HepG2 (cell line): Measurements from ENCODE around the gene STK11.

Source experiments
- CBX2 ChIP-seq, 2 experiments: fragments of 200-600 bp in 1 of 2; sonication (generic); formaldehyde crosslinking in 1 of 2; IDR thresholded peaks; 2 replicates each; pipeline versions ENCODE4 v1.7.0 to v1.8.1; 2018 to 2022; ENCODE audit warnings: low read depth in 2 of 2, low read length in 1 of 2, mild to moderate bottlenecking in 1 of 2, missing genetic modification reagents in 1 of 2
- CTCF ChIP-seq: sonication (generic); formaldehyde crosslinking; IDR thresholded peaks from 2 replicates; pipeline ENCODE4 v1.5.0; 2020; ENCODE audit warnings: mild to moderate bottlenecking, missing genetic modification reagents, moderate library complexity
- DR1 ChIP-seq: sonication (generic); formaldehyde crosslinking; IDR thresholded peaks from 2 replicates; pipeline ENCODE4 v1.8.0; 2021; ENCODE audit warnings: mild to moderate bottlenecking, missing genetic modification reagents, inconsistent platforms
- EP300 ChIP-seq, 3 experiments: sonication (generic) in 1 of 3; formaldehyde crosslinking in 1 of 3; IDR thresholded peaks; 2 replicates each; pipeline versions ENCODE4 v1.5.1 to v1.6.1; 2011 to 2020; ENCODE audit warnings: low read depth in 2 of 3, low read length in 2 of 3, borderline replicate concordance in 1 of 3, improper control_type of control experiment in 1 of 3, mild to moderate bottlenecking in 1 of 3, missing genetic modification reagents in 1 of 3, moderate library complexity in 1 of 3
- FOXK2 ChIP-seq: fragments of 450-650 bp; IDR thresholded peaks from 2 replicates; pipeline ENCODE4 v1.6.1; 2016
- HINFP ChIP-seq: sonication (generic); formaldehyde crosslinking; IDR thresholded peaks from 2 replicates; pipeline ENCODE4 v1.4.0; 2020; ENCODE audit warnings: low read depth, mild to moderate bottlenecking, missing genetic modification reagents
- NFYB ChIP-seq: sonication (generic); formaldehyde crosslinking; IDR thresholded peaks from 2 replicates; pipeline ENCODE4 v1.4.0; 2020; ENCODE audit warnings: missing genetic modification reagents
- NR2C2 ChIP-seq: sonication (generic); formaldehyde crosslinking; IDR thresholded peaks from 2 replicates; pipeline ENCODE4 v1.4.0; 2020; ENCODE audit warnings: missing genetic modification reagents, mild to moderate bottlenecking, moderate library complexity, borderline replicate concordance
- RBM39 ChIP-seq: fragments of 200-400 bp; formaldehyde crosslinking; IDR thresholded peaks from one replicate; pipeline ENCODE4 v1.6.1; 2018; ENCODE audit warnings: antibody characterized with exemption, mild to moderate bottlenecking, low read depth, low read length; ENCODE audit not compliant: poor library complexity, severe bottlenecking
- SRF ChIP-seq: IDR thresholded peaks from 2 replicates; pipeline ENCODE4 v1.6.1; 2011; ENCODE audit warnings: mild to moderate bottlenecking, low read depth, low read length, moderate library complexity
- ZNF337 ChIP-seq: sonication (generic); formaldehyde crosslinking; IDR thresholded peaks from 2 replicates; pipeline ENCODE4 v1.5.1; 2020; ENCODE audit warnings: missing genetic modification reagents, low read depth, mild to moderate bottlenecking, borderline replicate concordance
- ZSCAN20 ChIP-seq: sonication (generic); formaldehyde crosslinking; IDR thresholded peaks from 2 replicates; pipeline ENCODE4 v1.4.0; 2020; ENCODE audit warnings: missing genetic modification reagents, mild to moderate bottlenecking, borderline replicate concordance
- TF ChIP-seq, protein P1 (sequence below): sonication (generic); formaldehyde crosslinking; IDR thresholded peaks from 2 replicates; pipeline ENCODE4 v1.5.0; 2020; ENCODE audit warnings: missing genetic modification reagents
- TF ChIP-seq, protein P2 (sequence below): sonication (generic); formaldehyde crosslinking; IDR thresholded peaks from 2 replicates; pipeline ENCODE4 v1.8.0; 2022; ENCODE audit warnings: missing genetic modification reagents, mild to moderate bottlenecking, borderline replicate concordance

- TF ChIP-seq NR2C2 (CRISPR knock-in tag) (no peak), CBX2 (IDR thresholded peaks at IDR 0.05; ENCODE audit: low read depth, low read length) (no peak), CBX2 (CRISPR knock-in tag; IDR thresholded peaks at IDR 0.05; ENCODE audit: low read depth) (no peak), RBM39 (no peak), DR1 (CRISPR knock-in tag) (no peak), NFYB (CRISPR knock-in tag) (no peak), CTCF (CRISPR knock-in tag) (no peak), ZNF337 (CRISPR knock-in tag) (no peak), SRF (no peak), EP300 (IDR thresholded peaks at IDR 0.05; ENCODE audit: low read depth in 2 of 2, low read length in 2 of 2) (no peak), EP300 (CRISPR knock-in tag; IDR thresholded peaks at IDR 0.05; ENCODE audit: borderline replicate concordance) (no peak), HINFP (no peak), ZSCAN20 (CRISPR knock-in tag) (no peak), FOXK2 (no peak)
- TF ChIP-seq, protein P1, sequence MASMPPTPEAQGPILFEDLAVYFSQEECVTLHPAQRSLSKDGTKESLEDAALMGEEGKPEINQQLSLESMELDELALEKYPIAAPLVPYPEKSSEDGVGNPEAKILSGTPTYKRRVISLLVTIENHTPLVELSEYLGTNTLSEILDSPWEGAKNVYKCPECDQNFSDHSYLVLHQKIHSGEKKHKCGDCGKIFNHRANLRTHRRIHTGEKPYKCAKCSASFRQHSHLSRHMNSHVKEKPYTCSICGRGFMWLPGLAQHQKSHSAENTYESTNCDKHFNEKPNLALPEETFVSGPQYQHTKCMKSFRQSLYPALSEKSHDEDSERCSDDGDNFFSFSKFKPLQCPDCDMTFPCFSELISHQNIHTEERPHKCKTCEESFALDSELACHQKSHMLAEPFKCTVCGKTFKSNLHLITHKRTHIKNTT (CRISPR knock-in tag), result no peak
- TF ChIP-seq, protein P2, sequence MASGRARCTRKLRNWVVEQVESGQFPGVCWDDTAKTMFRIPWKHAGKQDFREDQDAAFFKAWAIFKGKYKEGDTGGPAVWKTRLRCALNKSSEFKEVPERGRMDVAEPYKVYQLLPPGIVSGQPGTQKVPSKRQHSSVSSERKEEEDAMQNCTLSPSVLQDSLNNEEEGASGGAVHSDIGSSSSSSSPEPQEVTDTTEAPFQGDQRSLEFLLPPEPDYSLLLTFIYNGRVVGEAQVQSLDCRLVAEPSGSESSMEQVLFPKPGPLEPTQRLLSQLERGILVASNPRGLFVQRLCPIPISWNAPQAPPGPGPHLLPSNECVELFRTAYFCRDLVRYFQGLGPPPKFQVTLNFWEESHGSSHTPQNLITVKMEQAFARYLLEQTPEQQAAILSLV (CRISPR knock-in tag), result no peak
Observed at GRCh38 chr19:1235625-1236538, 30.3 kb downstream of the STK11 start.
